NCI-H2171 (cell line): ENCODE measurements around the gene SIGLEC9.

ENCODE experiments used
- DNase-seq: peaks from one replicate; lab custom pipeline; 2025; lab: John Stamatoyannopoulos, UW

Gene SIGLEC9

GRCh38 chr19:51097166-51097738 lies 27.5 kb upstream of the SIGLEC9 start:
- peak; percentile 25 for DNase-seq

GRCh38 chr19:51097796-51098195 lies 26.9 kb upstream of the SIGLEC9 start:
- DNase-seq, result no peak

DNA sequence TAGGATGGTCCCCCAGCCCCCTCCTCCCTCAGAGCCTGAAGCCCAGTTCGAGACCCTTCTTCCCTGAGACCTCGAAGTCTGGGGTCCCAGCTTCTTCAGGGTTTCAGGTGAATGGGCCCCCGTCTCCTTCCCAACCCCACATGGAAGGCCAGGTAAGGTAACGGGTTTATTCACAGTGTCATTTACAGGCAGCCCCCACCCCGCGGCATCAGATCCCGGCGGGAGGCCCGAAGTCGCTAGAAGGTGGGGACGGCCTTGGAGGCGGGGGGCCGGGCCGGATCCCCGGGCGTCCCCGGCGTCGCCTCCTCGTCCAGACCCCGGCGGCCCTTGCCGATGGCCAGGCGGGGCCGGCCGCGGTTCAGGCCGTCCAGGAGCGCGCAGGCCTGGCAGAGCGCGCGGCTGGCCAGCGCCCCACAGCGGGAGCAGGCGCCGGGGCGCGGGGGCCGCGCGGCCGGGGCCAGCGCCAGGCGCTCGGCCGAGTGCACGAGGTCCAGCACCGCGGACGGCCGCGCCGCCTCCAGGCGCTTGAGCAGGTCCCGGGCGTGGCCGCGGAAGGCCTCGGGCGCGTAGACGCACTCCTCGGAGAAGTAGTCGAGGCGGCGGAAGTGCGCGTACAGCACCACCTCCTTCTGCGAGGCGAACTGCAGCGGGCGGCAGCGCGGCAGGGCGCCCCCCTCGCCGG lies 26.2 kb upstream of the SIGLEC9 start:
- no peak for DNase-seq

DNA sequence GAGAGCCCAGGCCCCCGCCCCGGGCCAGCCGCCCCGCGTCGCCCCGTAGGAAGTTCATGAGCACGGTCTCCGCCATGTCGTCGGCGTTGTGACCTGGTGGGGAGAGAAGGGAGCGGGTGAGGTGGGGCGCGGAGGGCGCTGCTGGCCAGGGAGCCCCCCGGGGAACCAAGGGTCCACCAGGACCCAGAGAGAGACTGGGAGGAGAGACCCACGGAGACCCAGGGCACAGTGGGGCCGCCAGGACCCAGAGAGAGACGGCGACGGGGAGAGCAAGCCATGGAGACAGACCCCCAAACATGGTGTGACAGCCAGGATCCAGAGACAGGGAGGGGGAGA lies 25.7 kb upstream of the SIGLEC9 start:
- DNase-seq, result no peak

DNA sequence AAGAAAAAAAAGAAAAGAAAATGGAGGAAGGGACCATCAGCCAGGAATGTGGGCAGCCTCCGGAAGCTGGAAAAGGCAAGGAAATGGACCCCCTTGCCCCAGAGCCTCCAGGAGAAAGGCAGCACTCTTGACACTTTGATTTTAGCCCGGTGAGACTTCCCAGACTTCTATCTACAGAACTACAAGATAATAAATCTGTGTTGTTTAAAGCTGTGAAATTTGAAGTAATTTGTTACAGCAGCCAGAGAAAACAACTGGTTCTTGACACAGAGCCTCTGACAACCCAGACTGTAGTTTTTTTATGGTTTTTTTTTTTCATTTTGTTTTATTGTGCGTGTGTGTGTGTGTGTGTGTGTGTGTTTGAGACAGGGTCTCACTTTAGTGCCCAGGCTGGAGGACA lies 24.1 kb upstream of the SIGLEC9 start:
- no peak for DNase-seq

DNA sequence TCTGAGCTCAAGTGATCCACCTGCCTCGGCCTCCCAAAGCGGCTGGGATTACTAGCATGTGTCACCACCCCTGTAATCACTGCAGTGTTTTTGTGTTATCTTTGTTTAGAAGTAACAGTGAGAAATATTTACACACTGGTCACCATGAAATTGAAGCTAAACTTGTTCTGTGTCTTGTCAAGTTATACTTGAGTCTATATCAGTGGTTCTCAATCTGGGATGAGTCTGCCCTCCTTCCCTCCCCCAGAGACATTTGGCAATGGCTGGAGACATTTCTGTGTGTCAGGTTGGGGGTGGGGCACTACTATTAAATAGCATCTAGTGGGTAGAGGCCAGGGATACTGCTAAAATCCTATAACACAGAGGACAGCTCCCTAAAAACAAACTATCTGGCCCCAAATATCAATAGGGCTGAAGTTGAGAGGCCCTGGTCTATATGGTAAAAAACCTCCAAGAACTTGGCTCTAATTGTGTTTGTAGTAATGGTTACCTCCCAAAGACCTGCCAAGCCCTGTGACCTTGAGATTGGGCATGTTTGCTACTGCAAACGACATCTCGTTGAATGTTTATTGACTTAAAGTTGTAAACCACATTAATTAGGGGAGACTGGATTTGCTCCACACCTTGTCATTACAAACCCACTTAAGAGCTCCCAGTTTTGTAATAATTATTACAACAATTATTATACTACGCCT lies 23.4 kb upstream of the SIGLEC9 start:
- no peak for DNase-seq

DNA sequence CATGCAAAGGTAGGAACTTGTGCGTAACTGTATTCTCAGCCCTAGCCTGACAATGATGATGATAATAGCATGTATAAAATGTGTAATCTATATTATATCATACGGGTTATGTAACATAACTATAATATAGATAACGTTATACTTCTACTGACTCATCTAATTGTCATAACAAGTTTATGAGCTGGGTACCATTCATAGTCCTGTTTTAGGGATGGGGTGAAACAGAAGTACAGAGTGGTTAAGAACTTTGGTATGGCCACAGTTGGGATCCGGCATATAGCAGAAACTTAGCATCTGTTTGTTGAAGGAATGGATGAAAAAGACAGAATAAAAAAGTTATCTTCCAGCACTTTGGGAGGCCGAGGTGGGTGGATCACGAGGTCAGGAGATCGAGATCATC lies 21.7 kb upstream of the SIGLEC9 start:
- DNase-seq, result no peak

GRCh38 chr19:51103926-51104341 lies 20.8 kb upstream of the SIGLEC9 start:
- DNase-seq, result no peak

- DNase-seq, result no peak
Measured at GRCh38 chr19:51107406-51108065, 17.2 kb upstream of the SIGLEC9 start.

- DNase-seq, result peak; percentile 97
Measured at GRCh38 chr19:51108066-51108804, 16.5 kb upstream of the SIGLEC9 start, which contains the start of gene CTU1. Gene CTU1 (minus strand): TSS chr19:51108409. CDS start chr19:51104569, 3,840 bp downstream.

- DNase-seq, result peak; percentile 60
Measured at GRCh38 chr19:51108805-51109146, 15.9 kb upstream of the SIGLEC9 start.

GRCh38 chr19:51110666-51110971 lies 14.1 kb upstream of the SIGLEC9 start:
- DNase-seq, result no peak

DNA sequence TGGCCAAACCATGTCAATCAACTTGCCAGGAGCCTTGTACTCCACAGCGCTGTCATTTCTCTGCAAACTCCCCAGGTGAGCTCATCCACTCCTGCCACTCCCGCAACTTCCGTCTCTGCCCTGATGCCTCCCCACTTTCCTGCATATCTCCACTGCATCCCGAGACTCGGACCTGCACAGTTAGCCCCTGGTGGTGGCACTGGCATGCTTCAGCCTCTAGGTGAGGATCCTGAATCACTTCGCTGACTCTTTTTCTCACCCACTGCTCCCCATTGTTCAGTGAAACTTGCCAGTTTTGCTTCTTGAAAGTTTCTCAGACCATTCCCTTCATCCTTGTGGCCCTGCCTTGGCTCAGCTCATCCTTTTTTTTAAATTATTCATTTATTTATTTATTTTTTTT lies 13.1 kb upstream of the SIGLEC9 start:
- no peak for DNase-seq

- no peak for DNase-seq
Measured at GRCh38 chr19:51114087-51114729, 10.5 kb upstream of the SIGLEC9 start.

DNA sequence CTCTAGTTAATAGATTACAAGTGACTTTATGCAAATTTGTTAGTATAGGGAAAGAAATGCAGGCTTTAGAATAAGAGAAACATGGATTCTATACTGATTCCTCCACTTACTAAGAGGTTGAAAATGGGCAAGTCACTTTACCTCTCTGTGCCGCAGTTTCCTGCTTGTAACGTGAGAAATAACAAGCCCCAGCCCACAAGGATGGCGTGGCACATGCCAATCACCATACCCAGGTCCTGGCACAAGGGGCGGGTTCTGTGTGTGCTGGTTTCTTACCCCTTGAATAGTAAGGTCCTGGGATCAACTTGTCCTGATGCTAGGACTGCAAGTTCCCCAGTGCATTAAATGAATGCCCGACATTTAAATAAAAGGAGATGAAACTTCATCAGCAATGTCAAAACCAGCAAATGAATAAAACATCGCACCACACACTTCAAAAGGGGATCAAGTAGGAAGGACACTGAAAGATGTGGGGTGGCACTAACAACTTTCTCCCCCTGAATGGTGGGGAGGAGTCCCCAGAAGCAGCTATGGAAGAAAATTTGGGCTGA lies 7.9 kb upstream of the SIGLEC9 start:
- no peak for DNase-seq

DNA sequence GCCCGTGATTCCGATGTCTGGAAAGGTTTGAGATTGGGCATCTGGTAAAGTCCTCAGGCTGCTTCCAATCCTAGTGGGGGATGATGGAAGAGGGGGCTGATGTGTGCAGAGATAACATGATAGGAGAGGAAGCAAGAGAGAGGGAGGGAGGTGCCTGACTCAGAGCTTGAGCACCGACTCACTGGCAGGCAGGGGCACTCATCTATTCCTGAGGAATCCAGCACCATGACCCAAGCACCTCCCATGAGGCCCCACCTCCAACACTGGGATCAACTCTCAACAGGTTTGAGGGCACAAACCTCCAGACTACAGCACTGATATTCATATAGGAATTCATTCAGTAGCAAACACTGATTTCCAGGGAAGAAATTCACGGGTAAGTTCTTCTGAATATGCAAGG lies 5.6 kb upstream of the SIGLEC9 start:
- no peak for DNase-seq

DNA sequence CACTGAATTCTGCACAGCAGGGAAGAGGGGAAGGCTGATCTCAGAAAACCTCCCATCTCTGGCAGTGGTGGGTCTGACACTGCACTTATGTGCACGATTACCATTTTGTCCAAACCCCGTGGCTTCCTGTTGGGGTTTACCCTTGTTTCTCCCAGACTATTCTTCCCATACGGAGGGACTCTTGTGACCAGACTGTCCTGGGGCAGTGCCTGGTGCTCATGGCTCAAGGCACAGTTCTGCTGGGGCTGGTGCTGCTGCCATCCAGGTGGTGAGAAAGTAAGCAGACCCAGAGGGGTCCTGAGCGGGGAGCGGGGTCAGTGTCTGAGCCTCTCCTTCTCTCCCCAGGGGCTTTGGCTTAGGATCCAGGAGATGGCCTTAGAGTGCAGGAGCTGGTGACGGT lies 5.1 kb upstream of the SIGLEC9 start:
- no peak for DNase-seq

- DNase-seq, result no peak
Measured at GRCh38 chr19:51120160-51120559, 4.5 kb upstream of the SIGLEC9 start.

DNA sequence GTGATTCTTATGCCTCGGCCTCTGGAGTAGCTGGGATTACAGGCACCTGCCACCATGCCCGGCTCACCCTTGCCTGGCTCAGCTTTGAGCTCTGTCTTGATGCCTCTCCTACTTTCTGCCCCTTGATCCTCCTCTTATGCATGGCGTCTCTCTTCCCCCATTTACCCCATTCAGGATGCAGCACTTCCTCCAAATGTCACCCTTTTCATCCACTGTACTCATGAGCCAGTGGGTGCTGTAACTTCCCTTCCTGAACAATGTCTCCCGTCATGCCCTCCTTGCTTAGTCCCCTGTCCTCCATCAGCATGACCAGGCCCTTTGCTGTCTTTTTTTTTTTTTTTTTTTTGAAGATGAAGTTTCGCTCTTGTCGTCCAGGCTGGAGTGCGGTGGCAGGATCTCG lies 3.4 kb upstream of the SIGLEC9 start:
- no peak for DNase-seq

DNA sequence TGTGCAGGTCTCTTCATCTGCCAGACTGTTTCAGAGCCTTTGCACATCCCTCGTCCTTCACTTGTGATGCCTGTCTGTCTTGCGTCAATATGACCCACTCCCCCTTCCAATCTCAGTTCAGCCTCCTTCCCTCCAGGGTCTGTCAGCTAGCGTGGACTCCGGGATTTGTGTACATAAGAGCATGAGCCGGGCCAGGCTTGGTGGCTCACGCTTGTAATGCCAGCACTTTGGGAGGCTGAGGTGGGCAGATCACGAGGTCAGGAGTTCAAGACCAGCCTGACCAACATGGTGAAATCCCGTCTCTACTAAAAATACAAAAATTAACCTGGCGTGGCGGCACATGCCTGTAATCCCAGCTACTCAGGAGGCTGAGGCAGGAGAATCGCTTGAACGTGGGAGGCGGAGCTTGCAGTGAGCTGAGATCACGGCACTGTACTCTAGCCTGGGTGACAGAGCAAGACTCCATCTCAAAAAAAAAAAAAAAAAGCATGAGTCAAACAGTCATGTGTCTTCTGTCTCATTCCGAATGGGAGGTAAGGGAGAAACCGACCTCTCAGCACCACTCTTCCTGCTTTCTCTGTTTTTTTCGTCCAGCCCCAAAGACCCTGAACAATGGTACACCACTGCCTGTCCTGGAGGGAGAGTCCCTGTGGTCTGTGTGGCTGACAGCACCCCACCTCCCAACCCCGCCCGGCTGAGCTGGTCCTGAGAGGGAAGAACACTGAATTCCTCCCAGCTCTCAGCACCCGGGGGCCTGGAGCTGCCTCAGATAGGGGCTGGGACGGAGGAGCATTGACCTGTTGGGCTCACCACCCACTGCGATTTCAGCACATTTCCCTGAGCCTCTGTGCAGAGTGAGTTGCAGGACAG lies 2.4 kb upstream of the SIGLEC9 start:
- DNase-seq, result no peak

GRCh38 chr19:51123381-51123800 lies 1.3 kb upstream of the SIGLEC9 start:
- no peak for DNase-seq
